ENCODE results near the gene SHISAL2B. TPM values are rescaled to one million over a fixed set of nuclear protein-coding genes. Genes with fewer than 3 reads are reported as not detected.
"Not testable (repeated sequence)": the region's sequence is repeated elsewhere in the genome, so short reads cannot be mapped to it uniquely, and the experiment has no call there.

Gene SHISAL2B
- total RNA-seq, 1 donor from 2014 or later = not detected

GRCh38 chr5:64700765-64701164 lies 10.5 kb downstream of the SHISAL2B start:
- no peak for DNase-seq

- not testable (repeated sequence) for DNase-seq
Measured at GRCh38 chr5:64706074-64706473, 15.8 kb downstream of the SHISAL2B start.

GRCh38 chr5:64707191-64707590 lies 16.9 kb downstream of the SHISAL2B start:
- DNase-seq = no peak

GRCh38 chr5:64714495-64714894 lies 24.2 kb downstream of the SHISAL2B start:
- DNase-seq = not testable (repeated sequence)

GRCh38 chr5:64722588-64722987 lies 32.3 kb downstream of the SHISAL2B start:
- DNase-seq = no peak

- DNase-seq = no peak
Measured at GRCh38 chr5:64727150-64727549, 36.8 kb downstream of the SHISAL2B start.

GRCh38 chr5:64742411-64742810 lies 52.1 kb downstream of the SHISAL2B start:
- no peak for DNase-seq

GRCh38 chr5:64742821-64743220 lies 52.5 kb downstream of the SHISAL2B start:
- no peak for DNase-seq

- peak; percentile 20 for DNase-seq
Measured at GRCh38 chr5:64744914-64745313, 54.6 kb downstream of the SHISAL2B start.

GRCh38 chr5:64746446-64746845 lies 56.1 kb downstream of the SHISAL2B start:
- no peak for DNase-seq

- no peak for DNase-seq
Measured at GRCh38 chr5:64749385-64749784, 59.1 kb downstream of the SHISAL2B start.

- DNase-seq = no peak
Measured at GRCh38 chr5:64754066-64754465, 63.8 kb downstream of the SHISAL2B start.

GRCh38 chr5:64758901-64759300 lies 68.6 kb downstream of the SHISAL2B start:
- DNase-seq = no peak

- DNase-seq = peak; percentile 48
Measured at GRCh38 chr5:64759960-64760660, 69.8 kb downstream of the SHISAL2B start.

GRCh38 chr5:64763948-64764503 lies 73.7 kb downstream of the SHISAL2B start:
- no peak for DNase-seq

- DNase-seq = no peak
Measured at GRCh38 chr5:64765804-64766504, 75.7 kb downstream of the SHISAL2B start.

- no peak for DNase-seq
Measured at GRCh38 chr5:64766941-64767340, 76.6 kb downstream of the SHISAL2B start.

Other genes with a start within 250 kb of the SHISAL2B start
- gene RGS7BP, start 184.5 kb upstream of the SHISAL2B start, total RNA-seq = 0.17 and 0.19 TPM in 2 replicates
- 12.1 and 13.4 TPM in 2 replicates for gene SREK1IP1, start 78.2 kb downstream of the SHISAL2B start, total RNA-seq
- 9.7 and 16.3 TPM in 2 replicates for gene CWC27, start 78.4 kb downstream of the SHISAL2B start, total RNA-seq